ENCODE data around the gene FAM168A.

Gene FAM168A

DNA sequence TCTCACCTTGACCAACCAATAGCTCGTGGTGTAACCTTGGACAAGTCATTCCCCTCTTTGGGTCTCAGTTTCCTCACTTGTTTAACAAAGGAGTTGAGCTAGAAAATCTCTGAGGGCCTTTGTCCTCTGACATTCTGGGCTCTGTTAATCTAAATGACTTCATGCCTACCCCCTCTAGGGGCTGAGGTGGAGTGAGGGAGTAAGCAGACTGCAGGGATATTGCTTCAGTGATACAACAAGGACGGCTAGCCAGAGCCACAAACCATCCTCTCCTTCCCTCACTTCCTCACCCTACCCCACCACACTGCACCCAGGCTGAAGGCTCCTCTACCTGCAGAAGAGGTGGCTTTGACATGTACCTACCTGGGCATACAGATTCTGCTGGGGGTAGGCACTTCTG, 186.9 kb downstream of the FAM168A start:
- H3K9ac ChIP-seq (ENCODE audit: low read length): no peak overlapping the region
- no peak overlapping the region for H3K4me2 ChIP-seq (ENCODE audit: low read depth, low read length)
- H3K27ac ChIP-seq (ENCODE audit: low read length): no peak overlapping the region
- TF ChIP-seq EZH2 (optimal IDR thresholded peaks at IDR 0.05; ENCODE audit: low read depth, low read length) (no peak), EZH2phosphoT487 (IDR thresholded peaks at IDR 0.05; ENCODE audit: low read length) (no peak)
- TF ChIP-seq, protein P1, sequence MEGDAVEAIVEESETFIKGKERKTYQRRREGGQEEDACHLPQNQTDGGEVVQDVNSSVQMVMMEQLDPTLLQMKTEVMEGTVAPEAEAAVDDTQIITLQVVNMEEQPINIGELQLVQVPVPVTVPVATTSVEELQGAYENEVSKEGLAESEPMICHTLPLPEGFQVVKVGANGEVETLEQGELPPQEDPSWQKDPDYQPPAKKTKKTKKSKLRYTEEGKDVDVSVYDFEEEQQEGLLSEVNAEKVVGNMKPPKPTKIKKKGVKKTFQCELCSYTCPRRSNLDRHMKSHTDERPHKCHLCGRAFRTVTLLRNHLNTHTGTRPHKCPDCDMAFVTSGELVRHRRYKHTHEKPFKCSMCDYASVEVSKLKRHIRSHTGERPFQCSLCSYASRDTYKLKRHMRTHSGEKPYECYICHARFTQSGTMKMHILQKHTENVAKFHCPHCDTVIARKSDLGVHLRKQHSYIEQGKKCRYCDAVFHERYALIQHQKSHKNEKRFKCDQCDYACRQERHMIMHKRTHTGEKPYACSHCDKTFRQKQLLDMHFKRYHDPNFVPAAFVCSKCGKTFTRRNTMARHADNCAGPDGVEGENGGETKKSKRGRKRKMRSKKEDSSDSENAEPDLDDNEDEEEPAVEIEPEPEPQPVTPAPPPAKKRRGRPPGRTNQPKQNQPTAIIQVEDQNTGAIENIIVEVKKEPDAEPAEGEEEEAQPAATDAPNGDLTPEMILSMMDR (IDR thresholded peaks at IDR 0.05; ENCODE audit: low read length): no peak
- H3K4me1 ChIP-seq (ENCODE audit: low read length): no peaks in the 10 kb centered on the region
- no peak overlapping the region for H3K4me3 ChIP-seq (ENCODE audit: low read length)
- no peak overlapping the region for H2AFZ ChIP-seq (ENCODE audit: low read length)
- DNase-seq: no peak
- no peaks in the 10 kb centered on the region for H3F3A ChIP-seq (ENCODE audit: insufficient read depth, low read length)
- no peaks in the 10 kb centered on the region for H3K9me2 ChIP-seq (replicated peaks; ENCODE audit: insufficient read depth, low read length)
- H3K36me3 ChIP-seq (replicated peaks; ENCODE audit: insufficient read depth, low read length): no peaks in the 10 kb centered on the region
- H4K20me1 ChIP-seq (ENCODE audit: insufficient read depth, low read length): no peaks in the 10 kb centered on the region
- H3K27me3 ChIP-seq (replicated peaks; ENCODE audit: insufficient read depth, low read length): no peaks in the 10 kb centered on the region
- H3K9me3 ChIP-seq (replicated peaks; ENCODE audit: insufficient read depth, low read length): no peaks in the 10 kb centered on the region
- H3K79me2 ChIP-seq (ENCODE audit: low read length): no peaks in the 10 kb centered on the region

DNA sequence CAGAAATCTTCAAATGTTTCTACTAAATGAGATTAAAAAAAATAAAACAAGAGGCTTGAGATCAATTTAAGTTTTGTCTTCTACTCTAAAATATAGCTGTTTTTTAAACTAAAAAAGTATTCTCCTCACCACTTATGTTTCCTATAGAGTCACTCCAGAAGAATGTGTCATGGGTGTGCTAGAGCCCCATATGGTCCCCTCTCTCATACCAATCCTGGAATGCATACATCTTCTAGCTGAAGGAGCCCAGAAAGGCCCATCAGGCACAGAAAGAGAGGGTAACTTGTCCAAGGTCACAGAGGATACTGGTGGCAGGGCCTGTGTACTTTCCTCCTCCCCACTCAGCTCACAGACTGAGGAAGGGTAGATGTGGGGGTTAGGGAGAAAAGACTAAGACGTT, 187.3 kb downstream of the FAM168A start:
- no peaks in the 10 kb centered on the region for H3K79me2 ChIP-seq (ENCODE audit: low read length)
- no peaks in the 10 kb centered on the region for H3K9me3 ChIP-seq (replicated peaks; ENCODE audit: insufficient read depth, low read length)
- no peak overlapping the region for H2AFZ ChIP-seq (ENCODE audit: low read length)
- no peaks in the 10 kb centered on the region for H4K20me1 ChIP-seq (ENCODE audit: insufficient read depth, low read length)
- no peaks in the 10 kb centered on the region for H3K36me3 ChIP-seq (replicated peaks; ENCODE audit: insufficient read depth, low read length)
- no peaks in the 10 kb centered on the region for H3K9me2 ChIP-seq (replicated peaks; ENCODE audit: insufficient read depth, low read length)
- no peaks in the 10 kb centered on the region for H3F3A ChIP-seq (ENCODE audit: insufficient read depth, low read length)
- H3K4me1 ChIP-seq (ENCODE audit: low read length): no peaks in the 10 kb centered on the region
- TF ChIP-seq EZH2 (optimal IDR thresholded peaks at IDR 0.05; ENCODE audit: low read depth, low read length): no peak
- TF ChIP-seq, protein P1 (IDR thresholded peaks at IDR 0.05; ENCODE audit: low read length): no peak
- TF ChIP-seq EZH2phosphoT487 (IDR thresholded peaks at IDR 0.05; ENCODE audit: low read length): no peak
- no peak for DNase-seq
- no peak overlapping the region for H3K4me3 ChIP-seq (ENCODE audit: low read length)
- H3K27ac ChIP-seq (ENCODE audit: low read length): no peak overlapping the region
- H3K27me3 ChIP-seq (replicated peaks; ENCODE audit: insufficient read depth, low read length): no peaks in the 10 kb centered on the region
- H3K4me2 ChIP-seq (ENCODE audit: low read depth, low read length): no peak overlapping the region
- H3K9ac ChIP-seq (ENCODE audit: low read length): no peak overlapping the region

DNA sequence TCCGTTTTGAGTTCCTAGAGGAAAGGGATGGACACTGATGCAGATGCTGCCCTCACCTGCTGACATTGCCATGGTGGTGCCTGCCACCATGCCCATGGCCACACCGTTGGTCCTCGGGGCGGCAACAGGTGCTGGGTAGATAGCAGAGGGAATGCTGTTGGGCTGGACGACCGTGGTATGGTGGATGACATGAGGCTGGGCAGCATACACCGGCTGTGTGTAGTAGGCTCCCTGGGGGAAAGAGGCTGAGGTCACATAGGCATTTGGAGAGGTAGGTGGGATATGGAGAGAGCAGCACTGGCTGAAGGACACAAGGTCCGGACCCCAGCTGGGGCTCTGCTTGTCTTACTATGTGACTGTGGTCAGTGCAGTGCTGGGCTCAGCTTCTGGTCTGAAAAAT, 188.5 kb downstream of the FAM168A start:
- H3K36me3 ChIP-seq (replicated peaks; ENCODE audit: insufficient read depth, low read length): no peaks in the 10 kb centered on the region
- H3K9me2 ChIP-seq (replicated peaks; ENCODE audit: insufficient read depth, low read length): no peaks in the 10 kb centered on the region
- H3K9me3 ChIP-seq (replicated peaks; ENCODE audit: insufficient read depth, low read length): no peaks in the 10 kb centered on the region
- no peak overlapping the region for H3K4me3 ChIP-seq (ENCODE audit: low read length)
- no peaks in the 10 kb centered on the region for H3K4me1 ChIP-seq (ENCODE audit: low read length)
- no peak overlapping the region for H3K4me2 ChIP-seq (ENCODE audit: low read depth, low read length)
- H3K9ac ChIP-seq (ENCODE audit: low read length): no peak overlapping the region
- H4K20me1 ChIP-seq (ENCODE audit: insufficient read depth, low read length): no peaks in the 10 kb centered on the region
- H3F3A ChIP-seq (ENCODE audit: insufficient read depth, low read length): no peaks in the 10 kb centered on the region
- no peak for DNase-seq
- no peaks in the 10 kb centered on the region for H3K27me3 ChIP-seq (replicated peaks; ENCODE audit: insufficient read depth, low read length)
- no peak overlapping the region for H2AFZ ChIP-seq (ENCODE audit: low read length)
- TF ChIP-seq EZH2phosphoT487 (IDR thresholded peaks at IDR 0.05; ENCODE audit: low read length) (no peak), EZH2 (optimal IDR thresholded peaks at IDR 0.05; ENCODE audit: low read depth, low read length) (no peak)
- TF ChIP-seq, protein P1 (IDR thresholded peaks at IDR 0.05; ENCODE audit: low read length): no peak
- H3K27ac ChIP-seq (ENCODE audit: low read length): no peak overlapping the region
- H3K79me2 ChIP-seq (ENCODE audit: low read length): no peaks in the 10 kb centered on the region
